Adrenal gland (tissue), 5 donors: ENCODE data around the gene ANKS4B.

Experiments used
- CTCF ChIP-seq, 6 experiments: fragments of 450-650 bp in 4 of 6; fragments of 200-600 bp in 2 of 6; sonication (generic) in 1 of 6; IDR thresholded peaks; 1 replicate in 5 of 6; 2 replicates in 1 of 6; pipeline versions ENCODE4 v1.5.1 to v1.8.0; 2016 to 2021; ENCODE audit warnings: antibody characterized with exemption in 6 of 6, mild to moderate bottlenecking in 2 of 6, moderate library complexity in 1 of 6
- POLR2A ChIP-seq, 2 donors: fragments of 450-650 bp; IDR thresholded peaks; one replicate each; pipeline ENCODE4 v1.6.1; 2017; ENCODE audit warnings: antibody characterized with exemption in 2 of 2, mild to moderate bottlenecking in 2 of 2, moderate library complexity in 1 of 2
- donor health status: DM: no; HTN: no; CAD: no.

GRCh38 chr16:21300309-21301167 is 67.0 kb downstream of the ANKS4B start:
- TF ChIP-seq CTCF (IDR thresholded peaks at IDR 0.05) = peak; percentile 65 to 93 (median 90)
- TF ChIP-seq POLR2A (IDR thresholded peaks at IDR 0.05) = peak in 1 of 2 donors; percentile 48
